SK-N-SH treated with all-trans-retinoic acid at 6 μM for 48 hours (cell line): ENCODE results near the gene CAB39L.
"Not testable (repeated sequence)": the region's sequence is repeated elsewhere in the genome, so short reads cannot be mapped to it uniquely, and the experiment has no call there.

Experiments used
- ATAC-seq: fragments of 200-7000 bp; cut with Tn5 transposase; 3 replicates; pipeline ENCODE4 v1.9.1; 2020; ENCODE audit warnings: mild to moderate bottlenecking, moderate library complexity
- ARNTL ChIP-seq: fragments of 450-650 bp; formaldehyde crosslinking; IDR thresholded peaks from 2 replicates; pipeline ENCODE4 v1.5.0; 2020; ENCODE audit warnings: low read depth, mild to moderate bottlenecking, moderate library complexity, borderline replicate concordance
- BACH2 ChIP-seq: fragments of 250-450 bp; sonication (Bioruptor Pico); IDR thresholded peaks from 2 replicates; pipeline ENCODE4 v1.9.0; 2021; ENCODE audit warnings: mild to moderate bottlenecking, borderline replicate concordance
- CSDC2 ChIP-seq: fragments of 250-450 bp; sonication (Bioruptor Pico); IDR thresholded peaks from 2 replicates; pipeline ENCODE4 v1.5.0; 2020; ENCODE audit warnings: mild to moderate bottlenecking, moderate library complexity
- ESRRG ChIP-seq: fragments of 250-450 bp; sonication (Bioruptor Pico); IDR thresholded peaks from 2 replicates; pipeline ENCODE4 v1.6.1; 2021; ENCODE audit warnings: mild to moderate bottlenecking
- GLIS3 ChIP-seq: fragments of 250-450 bp; sonication (Bioruptor Pico); IDR thresholded peaks from 2 replicates; pipeline ENCODE4 v1.5.0; 2020; ENCODE audit warnings: mild to moderate bottlenecking, moderate library complexity
- OSR1 ChIP-seq: fragments of 250-450 bp; sonication (Bioruptor Pico); IDR thresholded peaks from 2 replicates; pipeline ENCODE4 v1.8.0; 2022; ENCODE audit warnings: moderate library complexity, mild to moderate bottlenecking, inconsistent platforms
- PPARA ChIP-seq: fragments of 250-450 bp; sonication (Bioruptor Pico); IDR thresholded peaks from 2 replicates; pipeline ENCODE4 v1.5.0; 2020; ENCODE audit warnings: mild to moderate bottlenecking, borderline replicate concordance
- TCF4 ChIP-seq: fragments of 250-450 bp; sonication (Bioruptor Pico); IDR thresholded peaks from 2 replicates; pipeline ENCODE4 v1.8.0; 2021; ENCODE audit warnings: mild to moderate bottlenecking, moderate library complexity, borderline replicate concordance
- TOX ChIP-seq: fragments of 250-450 bp; sonication (Bioruptor Pico); IDR thresholded peaks from 2 replicates; pipeline ENCODE4 v1.8.0; 2021; ENCODE audit warnings: mild to moderate bottlenecking, moderate library complexity, borderline replicate concordance
- ZFP3 ChIP-seq: fragments of 250-450 bp; sonication (Bioruptor Pico); IDR thresholded peaks from 2 replicates; pipeline ENCODE4 v1.5.0; 2020; ENCODE audit warnings: mild to moderate bottlenecking, moderate library complexity
- ZFP30 ChIP-seq: fragments of 450-650 bp; formaldehyde crosslinking; IDR thresholded peaks from 2 replicates; pipeline ENCODE4 v1.5.0; 2022; ENCODE audit warnings: mild to moderate bottlenecking, moderate library complexity
- ZNF8 ChIP-seq: fragments of 450-650 bp; formaldehyde crosslinking; IDR thresholded peaks from 2 replicates; pipeline ENCODE4 v1.5.0; 2020; ENCODE audit warnings: mild to moderate bottlenecking, moderate library complexity
- TF ChIP-seq, protein P1 (sequence below): fragments of 250-450 bp; sonication (Bioruptor Pico); IDR thresholded peaks from 2 replicates; pipeline ENCODE4 v1.5.1; 2021; ENCODE audit warnings: mild to moderate bottlenecking, moderate library complexity
- TF ChIP-seq, protein P2 (sequence below): fragments of 250-450 bp; sonication (Bioruptor Pico); IDR thresholded peaks from 2 replicates; pipeline ENCODE4 v1.5.0; 2020; ENCODE audit warnings: mild to moderate bottlenecking, moderate library complexity
- TF ChIP-seq, protein P3 (sequence below): fragments of 250-450 bp; sonication (Bioruptor Pico); IDR thresholded peaks from 2 replicates; pipeline ENCODE4 v1.8.0; 2020; ENCODE audit warnings: mild to moderate bottlenecking, moderate library complexity, borderline replicate concordance

Gene CAB39L

DNA sequence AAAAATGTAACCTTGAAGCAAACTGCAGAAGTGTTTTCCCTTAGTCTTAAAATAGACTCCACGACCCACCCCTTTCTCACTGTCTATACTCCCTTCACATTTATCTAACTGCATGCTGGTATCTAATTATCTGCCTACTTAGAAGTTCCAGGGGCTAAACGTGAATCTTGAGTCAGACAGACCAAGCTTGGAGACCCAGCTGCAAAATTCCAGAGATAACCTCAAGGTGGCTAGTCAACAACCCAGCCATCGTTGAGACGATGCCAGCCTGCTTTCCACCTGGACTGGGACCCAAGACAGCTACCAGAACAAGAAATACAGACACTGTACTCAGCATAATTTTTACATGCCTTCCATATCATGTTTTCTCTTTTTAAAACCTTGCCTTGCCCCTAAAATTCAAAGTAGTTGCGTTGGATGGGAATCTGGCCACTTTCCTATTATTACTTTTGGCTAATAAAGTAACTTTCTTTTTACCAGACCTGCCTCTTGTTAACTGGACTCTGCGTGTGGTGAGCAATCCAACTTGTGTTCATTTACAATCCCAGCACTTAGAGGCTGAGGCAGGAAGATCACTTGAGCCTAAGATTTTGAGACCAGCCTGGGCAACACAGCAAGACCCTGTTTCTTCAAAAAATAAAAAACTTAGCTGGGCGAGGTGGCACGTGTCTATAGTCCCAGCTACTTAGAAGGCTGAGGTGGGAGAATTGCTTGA lies 113.9 kb downstream of the CAB39L start:
- ATAC-seq: no peak
- no peak for TF ChIP-seq ESRRG (CRISPR knock-in tag)
- no peak for TF ChIP-seq ZFP3
- no peak for TF ChIP-seq BACH2 (CRISPR knock-in tag)
- TF ChIP-seq, protein P1, sequence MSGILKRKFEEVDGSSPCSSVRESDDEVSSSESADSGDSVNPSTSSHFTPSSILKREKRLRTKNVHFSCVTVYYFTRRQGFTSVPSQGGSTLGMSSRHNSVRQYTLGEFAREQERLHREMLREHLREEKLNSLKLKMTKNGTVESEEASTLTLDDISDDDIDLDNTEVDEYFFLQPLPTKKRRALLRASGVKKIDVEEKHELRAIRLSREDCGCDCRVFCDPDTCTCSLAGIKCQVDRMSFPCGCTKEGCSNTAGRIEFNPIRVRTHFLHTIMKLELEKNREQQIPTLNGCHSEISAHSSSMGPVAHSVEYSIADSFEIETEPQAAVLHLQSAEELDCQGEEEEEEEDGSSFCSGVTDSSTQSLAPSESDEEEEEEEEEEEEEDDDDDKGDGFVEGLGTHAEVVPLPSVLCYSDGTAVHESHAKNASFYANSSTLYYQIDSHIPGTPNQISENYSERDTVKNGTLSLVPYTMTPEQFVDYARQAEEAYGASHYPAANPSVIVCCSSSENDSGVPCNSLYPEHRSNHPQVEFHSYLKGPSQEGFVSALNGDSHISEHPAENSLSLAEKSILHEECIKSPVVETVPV (CRISPR knock-in tag): no peak

DNA sequence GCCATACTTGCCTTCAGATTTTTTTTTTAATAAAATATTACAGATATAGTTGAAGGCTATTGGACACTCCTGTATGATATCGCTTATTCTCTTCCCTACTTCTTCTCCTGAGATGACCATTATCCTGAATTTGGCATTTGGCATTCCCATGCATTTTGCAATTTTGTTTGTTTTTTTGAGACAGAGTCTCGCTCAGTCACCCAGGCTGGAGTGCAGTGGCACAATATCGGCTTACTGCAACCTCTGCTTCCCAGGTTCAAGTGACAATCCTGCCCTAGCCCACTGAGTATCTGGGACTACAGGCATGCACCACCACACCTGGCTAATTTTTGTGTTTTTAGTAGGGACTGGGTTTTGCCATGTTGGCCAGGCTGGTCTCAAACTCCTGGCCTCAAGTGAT lies 116.7 kb downstream of the CAB39L start:
- not testable (repeated sequence) for ATAC-seq

- TF ChIP-seq, protein P1 (CRISPR knock-in tag): no peak
- TF ChIP-seq GLIS3 (CRISPR knock-in tag) (no peak), ZNF8 (CRISPR knock-in tag) (no peak), ARNTL (CRISPR knock-in tag) (no peak), ESRRG (CRISPR knock-in tag) (no peak), CSDC2 (CRISPR knock-in tag) (no peak), PPARA (CRISPR knock-in tag) (no peak), TCF4 (no peak), ZFP30 (CRISPR knock-in tag) (no peak), OSR1 (CRISPR knock-in tag) (no peak)
- TF ChIP-seq, protein P2, sequence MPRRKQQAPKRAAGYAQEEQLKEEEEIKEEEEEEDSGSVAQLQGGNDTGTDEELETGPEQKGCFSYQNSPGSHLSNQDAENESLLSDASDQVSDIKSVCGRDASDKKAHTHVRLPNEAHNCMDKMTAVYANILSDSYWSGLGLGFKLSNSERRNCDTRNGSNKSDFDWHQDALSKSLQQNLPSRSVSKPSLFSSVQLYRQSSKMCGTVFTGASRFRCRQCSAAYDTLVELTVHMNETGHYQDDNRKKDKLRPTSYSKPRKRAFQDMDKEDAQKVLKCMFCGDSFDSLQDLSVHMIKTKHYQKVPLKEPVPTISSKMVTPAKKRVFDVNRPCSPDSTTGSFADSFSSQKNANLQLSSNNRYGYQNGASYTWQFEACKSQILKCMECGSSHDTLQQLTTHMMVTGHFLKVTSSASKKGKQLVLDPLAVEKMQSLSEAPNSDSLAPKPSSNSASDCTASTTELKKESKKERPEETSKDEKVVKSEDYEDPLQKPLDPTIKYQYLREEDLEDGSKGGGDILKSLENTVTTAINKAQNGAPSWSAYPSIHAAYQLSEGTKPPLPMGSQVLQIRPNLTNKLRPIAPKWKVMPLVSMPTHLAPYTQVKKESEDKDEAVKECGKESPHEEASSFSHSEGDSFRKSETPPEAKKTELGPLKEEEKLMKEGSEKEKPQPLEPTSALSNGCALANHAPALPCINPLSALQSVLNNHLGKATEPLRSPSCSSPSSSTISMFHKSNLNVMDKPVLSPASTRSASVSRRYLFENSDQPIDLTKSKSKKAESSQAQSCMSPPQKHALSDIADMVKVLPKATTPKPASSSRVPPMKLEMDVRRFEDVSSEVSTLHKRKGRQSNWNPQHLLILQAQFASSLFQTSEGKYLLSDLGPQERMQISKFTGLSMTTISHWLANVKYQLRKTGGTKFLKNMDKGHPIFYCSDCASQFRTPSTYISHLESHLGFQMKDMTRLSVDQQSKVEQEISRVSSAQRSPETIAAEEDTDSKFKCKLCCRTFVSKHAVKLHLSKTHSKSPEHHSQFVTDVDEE (CRISPR knock-in tag): no peak
- TF ChIP-seq, all 23 proteins: peak for 0
- ATAC-seq: no peak
Measured at GRCh38 chr13:49326222-49326917, 117.5 kb downstream of the CAB39L start.

- TF ChIP-seq GLIS3 (CRISPR knock-in tag): no peak
- no peak for TF ChIP-seq BACH2 (CRISPR knock-in tag)
- no peak for TF ChIP-seq ARNTL (CRISPR knock-in tag)
- TF ChIP-seq, protein P3, sequence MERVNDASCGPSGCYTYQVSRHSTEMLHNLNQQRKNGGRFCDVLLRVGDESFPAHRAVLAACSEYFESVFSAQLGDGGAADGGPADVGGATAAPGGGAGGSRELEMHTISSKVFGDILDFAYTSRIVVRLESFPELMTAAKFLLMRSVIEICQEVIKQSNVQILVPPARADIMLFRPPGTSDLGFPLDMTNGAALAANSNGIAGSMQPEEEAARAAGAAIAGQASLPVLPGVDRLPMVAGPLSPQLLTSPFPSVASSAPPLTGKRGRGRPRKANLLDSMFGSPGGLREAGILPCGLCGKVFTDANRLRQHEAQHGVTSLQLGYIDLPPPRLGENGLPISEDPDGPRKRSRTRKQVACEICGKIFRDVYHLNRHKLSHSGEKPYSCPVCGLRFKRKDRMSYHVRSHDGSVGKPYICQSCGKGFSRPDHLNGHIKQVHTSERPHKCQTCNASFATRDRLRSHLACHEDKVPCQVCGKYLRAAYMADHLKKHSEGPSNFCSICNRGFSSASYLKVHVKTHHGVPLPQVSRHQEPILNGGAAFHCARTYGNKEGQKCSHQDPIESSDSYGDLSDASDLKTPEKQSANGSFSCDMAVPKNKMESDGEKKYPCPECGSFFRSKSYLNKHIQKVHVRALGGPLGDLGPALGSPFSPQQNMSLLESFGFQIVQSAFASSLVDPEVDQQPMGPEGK (CRISPR knock-in tag): no peak
- no peak for TF ChIP-seq TOX
- TF ChIP-seq TCF4: no peak
- TF ChIP-seq CSDC2 (CRISPR knock-in tag): no peak
- TF ChIP-seq, all 23 proteins: peak for 0
- ATAC-seq: no peak
Measured at GRCh38 chr13:49323344-49323743, 120.5 kb downstream of the CAB39L start.

GRCh38 chr13:49322702-49323101 lies 121.2 kb downstream of the CAB39L start:
- no peak for ATAC-seq
- TF ChIP-seq ZFP3: no peak

- no peak for ATAC-seq
- TF ChIP-seq ZFP3: no peak
- TF ChIP-seq TCF4: no peak
- TF ChIP-seq, protein P3 (CRISPR knock-in tag): no peak
- no peak for TF ChIP-seq ARNTL (CRISPR knock-in tag)
Measured at GRCh38 chr13:49320975-49321374, 122.9 kb downstream of the CAB39L start.
